ENCODE data around the gene HSPA1A. TPM values are rescaled to one million over a fixed set of nuclear protein-coding genes. Genes with fewer than 3 reads are reported as not detected.

HSPA1A gene
- total and polyA plus RNA-seq, 4 donors: 90.6 to 1,149 (median 139) TPM

GRCh38 chr6:31779908-31780307 is 35.4 kb upstream of the HSPA1A start:
- Histone ChIP-seq H3K27me3 (ENCODE audit: control insufficient read depth in 3 of 3, insufficient read depth in 3 of 3, low read length in 2 of 3) (no peaks in the 10 kb centered on the region), H3K27ac (ENCODE audit: low read depth in 1 of 2, low read length in 1 of 2) (no peak overlapping the region), H3K9ac (ENCODE audit: insufficient read depth in 1 of 2, low read length in 2 of 2) (no peak overlapping the region), H3K4me3 (no peak overlapping the region), H3K36me3 (ENCODE audit: control insufficient read depth in 4 of 4, insufficient read depth in 4 of 4, low read length in 4 of 4) (peaks cover 6 to 54% (median 19%) of the 10 kb centered on the region in 4 donors), H3K9me3 (ENCODE audit: control insufficient read depth in 4 of 4, insufficient read depth in 3 of 4, low read length in 3 of 4) (no peaks in the 10 kb centered on the region), H3K4me1 (ENCODE audit: control insufficient read depth in 5 of 5, insufficient read depth in 5 of 5, low read length in 5 of 5) (peaks cover 0 to 9% (median 0%) of the 10 kb centered on the region in 5 donors)
- DNase-seq: no peak
- no peak for ATAC-seq (ENCODE audit: insufficient read depth, low FRiP score)
- WGBS, 2 donors: 96 to 97% methylated on average over 10 of the region's 10 CpGs
- TF ChIP-seq CTCF (IDR thresholded peaks at IDR 0.05; ENCODE audit: control extremely low read depth, extremely low read depth): no peak

DNA sequence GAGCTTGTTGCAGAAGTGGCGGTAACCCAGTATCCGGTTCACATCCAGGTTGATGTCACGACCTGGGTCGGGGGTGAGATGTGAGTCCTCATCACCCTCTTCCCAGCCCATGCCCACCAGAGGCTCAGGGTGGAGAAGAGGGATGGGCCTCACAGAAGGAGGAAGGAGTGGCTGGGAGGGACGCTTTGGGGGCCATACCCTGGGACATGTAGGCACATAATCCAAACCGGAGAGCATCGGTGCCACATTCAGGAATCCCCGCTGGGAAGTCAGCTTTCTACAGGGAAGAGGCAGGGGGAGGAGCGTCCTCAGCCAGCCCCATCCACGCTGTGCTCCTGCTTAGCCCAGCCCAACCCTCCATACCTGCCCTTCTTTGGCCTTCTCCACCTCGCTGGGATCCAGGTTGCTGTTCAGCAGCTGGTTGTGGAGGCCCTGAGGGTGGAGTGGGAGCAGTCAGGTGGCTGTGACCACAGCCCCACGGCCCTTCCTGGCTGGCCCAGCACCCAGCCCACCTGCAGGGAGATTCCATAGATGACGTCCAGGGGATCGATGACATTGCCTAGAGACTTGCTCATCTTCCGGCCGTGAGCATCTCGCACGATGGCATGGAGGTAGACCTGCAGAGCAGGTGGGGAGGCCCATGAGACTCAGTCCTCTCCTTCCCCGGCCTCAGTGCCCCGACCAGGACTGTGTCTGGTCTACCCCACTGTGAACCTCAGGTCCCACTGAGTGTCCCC is 34.7 kb upstream of the HSPA1A start:
- Histone ChIP-seq H3K9me3 (ENCODE audit: control insufficient read depth in 4 of 4, insufficient read depth in 3 of 4, low read length in 3 of 4) (no peaks in the 10 kb centered on the region), H3K4me1 (ENCODE audit: control insufficient read depth in 5 of 5, insufficient read depth in 5 of 5, low read length in 5 of 5) (peaks cover 0 to 9% (median 0%) of the 10 kb centered on the region in 5 donors), H3K9ac (ENCODE audit: insufficient read depth in 1 of 2, low read length in 2 of 2) (no peak overlapping the region), H3K4me3 (no peak overlapping the region), H3K36me3 (ENCODE audit: control insufficient read depth in 4 of 4, insufficient read depth in 4 of 4, low read length in 4 of 4) (peaks cover 6 to 61% (median 22%) of the 10 kb centered on the region in 4 donors), H3K27me3 (ENCODE audit: control insufficient read depth in 3 of 3, insufficient read depth in 3 of 3, low read length in 2 of 3) (no peaks in the 10 kb centered on the region), H3K27ac (ENCODE audit: low read depth in 1 of 2, low read length in 1 of 2) (no peak overlapping the region)
- TF ChIP-seq CTCF (IDR thresholded peaks at IDR 0.05; ENCODE audit: control extremely low read depth, extremely low read depth): no peak
- ATAC-seq (ENCODE audit: insufficient read depth, low FRiP score) (no peak), DNase-seq (no peak)
- WGBS, 2 donors: 90% methylated on average over 20 of the region's 20 CpGs

- H3K27ac ChIP-seq (ENCODE audit: low read depth in 1 of 2, low read length in 1 of 2): no peak overlapping the region
- H3K9me3 ChIP-seq (ENCODE audit: control insufficient read depth in 4 of 4, insufficient read depth in 3 of 4, low read length in 3 of 4): no peaks in the 10 kb centered on the region
- TF ChIP-seq CTCF (IDR thresholded peaks at IDR 0.05; ENCODE audit: control extremely low read depth, extremely low read depth): no peak
- no peaks in the 10 kb centered on the region for H3K27me3 ChIP-seq (ENCODE audit: control insufficient read depth in 3 of 3, insufficient read depth in 3 of 3, low read length in 2 of 3)
- H3K9ac ChIP-seq (ENCODE audit: insufficient read depth in 1 of 2, low read length in 2 of 2): no peak overlapping the region
- DNase-seq (no peak), ATAC-seq (ENCODE audit: insufficient read depth, low FRiP score) (no peak)
- peaks cover 6 to 61% (median 22%) of the 10 kb centered on the region in 4 donors for H3K36me3 ChIP-seq (ENCODE audit: control insufficient read depth in 4 of 4, insufficient read depth in 4 of 4, low read length in 4 of 4)
- H3K4me3 ChIP-seq: no peak overlapping the region
- 97% methylated on average over 23 of the region's 23 CpGs for WGBS, 2 donors
- peaks cover 0 to 6% (median 0%) of the 10 kb centered on the region in 5 donors for H3K4me1 ChIP-seq (ENCODE audit: control insufficient read depth in 5 of 5, insufficient read depth in 5 of 5, low read length in 5 of 5)
Observed at GRCh38 chr6:31781244-31782125, 33.9 kb upstream of the HSPA1A start.

All from lung (tissue), 12 donors.